Keratinocyte (primary cell): ENCODE results near the gene STARD8. TPM values are rescaled to one million over a fixed set of nuclear protein-coding genes. Genes with fewer than 3 reads are reported as not detected.

Experiments
- DNase-seq: peaks from one replicate; pipeline ENCODE4 v3.0.0-alpha.2; 2011; ENCODE audit warnings: low read depth, missing footprints, low spot score
- FAIRE-seq: peaks from 2 replicates; lab custom pipeline; 2011; peaks lifted over from hg19 to GRCh38; lab: Jason Lieb, UNC
- H2AFZ ChIP-seq: 2 replicates; pipeline ENCODE4 v1.6.0; 2012; ENCODE audit warnings: low read length, control low read depth, inconsistent platforms; ENCODE audit not compliant: control insufficient read depth
- H3K27ac ChIP-seq: 2 replicates; pipeline ENCODE4 v1.5.1; 2011; ENCODE audit warnings: low read length; ENCODE audit not compliant: control insufficient read depth, insufficient read depth
- H3K27me3 ChIP-seq: 3 replicates; pipeline ENCODE4 v1.6.0; 2011; ENCODE audit warnings: low read length; ENCODE audit not compliant: control insufficient read depth, insufficient read depth; ENCODE audit errors: extremely low read depth
- H3K36me3 ChIP-seq, 2 experiments: 2 replicates in 1 of 2; 3 replicates in 1 of 2; pipeline ENCODE4 v1.5.1; 2011; ENCODE audit warnings: low read length in 2 of 2, mild to moderate bottlenecking in 1 of 2; ENCODE audit not compliant: control insufficient read depth in 2 of 2, insufficient read depth in 2 of 2; ENCODE audit errors: extremely low read depth in 1 of 2
- H3K4me1 ChIP-seq: 3 replicates; pipeline ENCODE4 v1.5.1; 2011; ENCODE audit warnings: low read length; ENCODE audit not compliant: control insufficient read depth, insufficient read depth; ENCODE audit errors: extremely low read depth
- H3K4me2 ChIP-seq: 3 replicates; pipeline ENCODE4 v1.6.0; 2011; ENCODE audit warnings: low read depth, low read length; ENCODE audit not compliant: control insufficient read depth, insufficient read depth; ENCODE audit errors: extremely low read depth
- H3K4me3 ChIP-seq, 3 experiments: fragments of 200-600 bp in 1 of 3; sonication (generic) in 1 of 3; 2 replicates in 2 of 3; 3 replicates in 1 of 3; pipeline ENCODE4 v1.5.1; 2011 to 2016; ENCODE audit warnings: low read length in 3 of 3, mild to moderate bottlenecking in 3 of 3, control low read depth in 2 of 3, inconsistent platforms in 1 of 3, low read depth in 1 of 3, mixed read lengths in 1 of 3, mixed run types in 1 of 3, moderate library complexity in 1 of 3; ENCODE audit not compliant: control insufficient read depth in 2 of 3, insufficient read depth in 2 of 3; ENCODE audit errors: extremely low read depth in 1 of 3
- H3K79me2 ChIP-seq: 2 replicates; pipeline ENCODE4 v1.6.0; 2012; ENCODE audit warnings: low read length; ENCODE audit not compliant: control insufficient read depth, insufficient read depth
- H3K9ac ChIP-seq: 3 replicates; pipeline ENCODE4 v1.6.0; 2011; ENCODE audit warnings: low read length; ENCODE audit not compliant: control insufficient read depth, insufficient read depth; ENCODE audit errors: extremely low read depth
- H3K9me1 ChIP-seq: 3 replicates; pipeline ENCODE4 v1.6.0; 2011; ENCODE audit warnings: low read length; ENCODE audit not compliant: control insufficient read depth, insufficient read depth; ENCODE audit errors: extremely low read depth
- H3K9me3 ChIP-seq: 2 replicates; pipeline ENCODE4 v1.5.1; 2012; ENCODE audit warnings: low read depth, low read length; ENCODE audit not compliant: control insufficient read depth
- H4K20me1 ChIP-seq: 3 replicates; pipeline ENCODE4 v1.6.0; 2011; ENCODE audit warnings: low read length; ENCODE audit not compliant: control insufficient read depth, insufficient read depth; ENCODE audit errors: extremely low read depth
- EZH2 ChIP-seq: IDR thresholded peaks from one replicate; pipeline ENCODE4 v1.6.1; 2012; ENCODE audit warnings: inconsistent platforms, mild to moderate bottlenecking, low read length, moderate library complexity
- dilution Hi-C: fragments of 300-500 bp; cut with MboI; formaldehyde crosslinking; loops from one replicate; pipeline ENCODE4 v1.7.0; 2020; ENCODE audit warnings: low sequenced_read_pairs; ENCODE audit not compliant: extremely low pct_ligation_motif_present
- polyA plus RNA-seq, 5 experiments: library from polyadenylated mRNA; depleted of rRNA in 3 of 5; stranded (reverse) in 3 of 5; stranded (forward) in 1 of 5; unstranded in 1 of 5; fragments of >200 nt; gene quantifications; 1 replicate in 1 of 5; 2 replicates in 3 of 5; 3 replicates in 1 of 5; pipeline versions ENCODE4 v1.2.1 to v1.2.3, GENCODE V29; 2011 to 2012; ENCODE audit warnings: missing spikeins in 2 of 5, low read depth in 1 of 5, low replicate concordance in 1 of 5
- TF ChIP-seq, protein P1 (sequence below), 3 experiments: IDR thresholded peaks in 1 of 3; conservative IDR thresholded peaks in 1 of 3; optimal IDR thresholded peaks in 1 of 3; 2 replicates in 2 of 3; 3 replicates in 1 of 3; pipeline versions ENCODE3 to v1.5.1; 2011; ENCODE audit warnings: low read length in 3 of 3, mild to moderate bottlenecking in 3 of 3, moderate library complexity in 2 of 3, control low read depth in 1 of 3, inconsistent platforms in 1 of 3; ENCODE audit not compliant: insufficient read depth in 2 of 3; ENCODE audit errors: extremely low read depth in 1 of 3

The STARD8 gene
- polyA plus RNA-seq, 1 donor (not counting 4 experiments of a cell fraction or from before 2014, with no cell fraction given), result 0.07 TPM

DNA sequence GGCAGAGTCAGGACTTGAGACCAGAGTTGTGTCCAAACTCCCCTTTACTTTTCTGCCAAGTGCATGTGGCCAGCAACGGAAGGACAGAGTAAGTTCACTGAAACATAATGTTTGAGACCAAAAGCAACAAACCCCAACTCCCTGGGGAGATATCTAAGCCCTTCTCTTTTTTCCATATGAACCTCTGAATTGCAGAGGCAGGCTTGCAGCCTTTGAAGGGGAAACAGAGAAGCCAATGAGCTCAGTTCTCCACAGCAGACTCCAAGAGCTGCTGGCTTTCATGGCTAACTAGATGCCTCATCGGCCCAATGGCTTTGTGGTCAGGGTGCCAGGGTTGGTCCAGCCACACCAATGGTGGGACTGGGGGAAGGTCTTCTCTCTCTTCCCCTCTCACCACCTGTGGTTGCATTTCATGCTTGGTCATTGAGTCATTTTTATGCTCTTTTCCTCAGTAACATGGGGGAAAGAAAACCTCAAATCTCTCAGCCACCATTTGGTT is 34.0 kb downstream of the STARD8 start:
- DNase-seq (no peak), FAIRE-seq (no peak)
- Histone ChIP-seq H3K9me1 (no peaks in the 10 kb centered on the region), H3K4me1 (peaks cover under 1% of the 10 kb centered on the region), H3K9me3 (no peaks in the 10 kb centered on the region), H4K20me1 (no peaks in the 10 kb centered on the region), H3K36me3 (no peaks in the 10 kb centered on the region), H3K79me2 (no peaks in the 10 kb centered on the region), H3K4me3 (no peak overlapping the region), H3K27me3 (peaks cover 3% of the 10 kb centered on the region), H3K27ac (no peak overlapping the region), H2AFZ (no peak overlapping the region), H3K9ac (no peak overlapping the region), H3K4me2 (no peak overlapping the region)
- TF ChIP-seq, protein P1, sequence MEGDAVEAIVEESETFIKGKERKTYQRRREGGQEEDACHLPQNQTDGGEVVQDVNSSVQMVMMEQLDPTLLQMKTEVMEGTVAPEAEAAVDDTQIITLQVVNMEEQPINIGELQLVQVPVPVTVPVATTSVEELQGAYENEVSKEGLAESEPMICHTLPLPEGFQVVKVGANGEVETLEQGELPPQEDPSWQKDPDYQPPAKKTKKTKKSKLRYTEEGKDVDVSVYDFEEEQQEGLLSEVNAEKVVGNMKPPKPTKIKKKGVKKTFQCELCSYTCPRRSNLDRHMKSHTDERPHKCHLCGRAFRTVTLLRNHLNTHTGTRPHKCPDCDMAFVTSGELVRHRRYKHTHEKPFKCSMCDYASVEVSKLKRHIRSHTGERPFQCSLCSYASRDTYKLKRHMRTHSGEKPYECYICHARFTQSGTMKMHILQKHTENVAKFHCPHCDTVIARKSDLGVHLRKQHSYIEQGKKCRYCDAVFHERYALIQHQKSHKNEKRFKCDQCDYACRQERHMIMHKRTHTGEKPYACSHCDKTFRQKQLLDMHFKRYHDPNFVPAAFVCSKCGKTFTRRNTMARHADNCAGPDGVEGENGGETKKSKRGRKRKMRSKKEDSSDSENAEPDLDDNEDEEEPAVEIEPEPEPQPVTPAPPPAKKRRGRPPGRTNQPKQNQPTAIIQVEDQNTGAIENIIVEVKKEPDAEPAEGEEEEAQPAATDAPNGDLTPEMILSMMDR (optimal IDR thresholded peaks at IDR 0.05 in 1 of 3, IDR thresholded peaks at IDR 0.05 in 1 of 3, conservative IDR thresholded peaks at IDR 0.05 in 1 of 3; ENCODE audit: extremely low read depth in 1 of 3, insufficient read depth in 2 of 3, low read length in 3 of 3), result no peak
- no peak for TF ChIP-seq EZH2
- dilution Hi-C loops, result no loop called here

DNA sequence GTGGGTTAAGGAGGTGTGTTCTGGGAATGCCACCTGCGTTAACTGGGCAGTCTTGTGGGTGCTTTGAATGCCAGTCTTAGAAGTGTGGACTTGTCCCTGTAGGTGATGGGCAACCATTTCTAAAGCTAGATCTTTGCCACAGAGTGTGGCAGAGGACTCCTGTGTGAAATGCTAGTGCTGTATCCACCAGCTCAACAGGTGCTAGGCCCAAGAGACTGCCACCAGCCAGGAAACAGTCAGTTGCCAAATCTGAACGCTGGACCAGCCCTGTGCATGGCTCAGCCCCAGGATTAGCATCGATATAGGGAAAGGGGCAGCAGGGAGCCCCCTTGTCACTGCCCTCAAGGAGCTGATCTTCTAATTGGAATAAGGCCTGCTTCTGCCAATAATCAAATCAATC is 35.3 kb downstream of the STARD8 start:
- H3K27ac ChIP-seq, result no peak overlapping the region
- H3K36me3 ChIP-seq, result no peaks in the 10 kb centered on the region
- H3K9me3 ChIP-seq, result no peaks in the 10 kb centered on the region
- H3K4me3 ChIP-seq, result no peak overlapping the region
- H2AFZ ChIP-seq, result no peak overlapping the region
- peaks cover 3% of the 10 kb centered on the region for H3K4me1 ChIP-seq
- DNase-seq (no peak), FAIRE-seq (no peak)
- H3K27me3 ChIP-seq, result peaks cover 7% of the 10 kb centered on the region
- H3K9me1 ChIP-seq, result no peaks in the 10 kb centered on the region
- dilution Hi-C loops, result no loop called here
- H3K79me2 ChIP-seq, result no peaks in the 10 kb centered on the region
- no peak overlapping the region for H3K9ac ChIP-seq
- no peak for TF ChIP-seq EZH2
- TF ChIP-seq, protein P1 (optimal IDR thresholded peaks at IDR 0.05 in 1 of 3, IDR thresholded peaks at IDR 0.05 in 1 of 3, conservative IDR thresholded peaks at IDR 0.05 in 1 of 3; ENCODE audit: extremely low read depth in 1 of 3, insufficient read depth in 2 of 3, low read length in 3 of 3), result no peak
- no peaks in the 10 kb centered on the region for H4K20me1 ChIP-seq
- H3K4me2 ChIP-seq, result no peak overlapping the region
